H9 (cell line): ENCODE results near the gene HMCN1. TPM values are rescaled to one million over a fixed set of nuclear protein-coding genes. Genes with fewer than 3 reads are reported as not detected.

Experiments
- DNase-seq: peaks from one replicate; pipeline ENCODE4 v3.0.0-alpha.2; 2017
- H2AFZ ChIP-seq: one replicate; pipeline ENCODE4 v1.6.1; 2013; ENCODE audit warnings: mild to moderate bottlenecking, low read length, control low read depth, moderate library complexity
- H2AK5ac ChIP-seq: 2 replicates; pipeline ENCODE4 v1.6.1; 2013; ENCODE audit warnings: low read length, control low read depth, mixed read lengths; ENCODE audit not compliant: insufficient read length
- H2BK120ac ChIP-seq: one replicate; pipeline ENCODE4 v1.6.1; 2013; ENCODE audit warnings: low read depth, mild to moderate bottlenecking, low read length, control low read depth, inconsistent platforms; ENCODE audit not compliant: poor library complexity, severe bottlenecking
- H2BK12ac ChIP-seq: 2 replicates; pipeline ENCODE4 v1.6.1; 2013; ENCODE audit warnings: low read length, control low read depth, mixed read lengths, low read depth; ENCODE audit not compliant: insufficient read length
- H2BK15ac ChIP-seq: 2 replicates; pipeline ENCODE4 v1.6.1; 2013; ENCODE audit warnings: low read depth, low read length, control low read depth
- H2BK20ac ChIP-seq: one replicate; pipeline ENCODE4 v1.6.1; 2013; ENCODE audit warnings: low read depth, mild to moderate bottlenecking, low read length, control low read depth, inconsistent platforms; ENCODE audit not compliant: poor library complexity, severe bottlenecking
- H2BK5ac ChIP-seq: 2 replicates; pipeline ENCODE4 v1.6.1; 2013; ENCODE audit warnings: low read length, control low read depth, mixed read lengths; ENCODE audit not compliant: insufficient read length
- H3K14ac ChIP-seq: 2 replicates; pipeline ENCODE4 v1.6.1; 2013; ENCODE audit warnings: low read length, control low read depth; ENCODE audit not compliant: insufficient read depth
- H3K18ac ChIP-seq: 2 replicates; pipeline ENCODE4 v1.6.1; 2013; ENCODE audit warnings: low read depth, mild to moderate bottlenecking, mixed read lengths, low read length, control low read depth; ENCODE audit not compliant: insufficient read length
- H3K23ac ChIP-seq: 2 replicates; pipeline ENCODE4 v1.6.1; 2013; ENCODE audit warnings: low read length, control low read depth, mixed read lengths, low read depth; ENCODE audit not compliant: insufficient read length
- H3K23me2 ChIP-seq: 2 replicates; pipeline ENCODE4 v1.6.1; 2013; ENCODE audit warnings: low read depth, mild to moderate bottlenecking, mixed read lengths, low read length, control low read depth; ENCODE audit not compliant: insufficient read length, poor library complexity, severe bottlenecking
- H3K27ac ChIP-seq: 2 replicates; pipeline ENCODE4 v1.5.1; 2013; ENCODE audit warnings: low read length, control low read depth, mixed read lengths, low read depth; ENCODE audit not compliant: insufficient read length
- H3K27me3 ChIP-seq: 2 replicates; pipeline ENCODE4 v1.6.1; 2013; ENCODE audit warnings: low read length, control low read depth, inconsistent platforms; ENCODE audit not compliant: insufficient read depth
- H3K4ac ChIP-seq: 2 replicates; pipeline ENCODE4 v1.6.1; 2013; ENCODE audit warnings: low read depth, mild to moderate bottlenecking, control low read depth, inconsistent platforms, low read length, moderate library complexity
- H3K4me1 ChIP-seq: 2 replicates; pipeline ENCODE4 v1.6.1; 2013; ENCODE audit warnings: low read length, control low read depth, inconsistent platforms; ENCODE audit not compliant: insufficient read depth
- H3K4me2 ChIP-seq: 2 replicates; pipeline ENCODE4 v1.6.1; 2013; ENCODE audit warnings: low read length, control low read depth, mixed read lengths; ENCODE audit not compliant: insufficient read length, insufficient read depth
- H3K56ac ChIP-seq: 2 replicates; pipeline ENCODE4 v1.6.1; 2013; ENCODE audit warnings: low read depth, mild to moderate bottlenecking, mixed read lengths, low read length, control low read depth; ENCODE audit not compliant: insufficient read length
- H3K79me1 ChIP-seq: 2 replicates; pipeline ENCODE4 v1.6.1; 2013; ENCODE audit warnings: low read depth, mild to moderate bottlenecking, moderate library complexity, low read length, control low read depth, inconsistent platforms; ENCODE audit not compliant: insufficient read depth, poor library complexity, severe bottlenecking
- H3K79me2 ChIP-seq: 2 replicates; pipeline ENCODE4 v1.6.1; 2013; ENCODE audit warnings: low read length, control low read depth, inconsistent platforms; ENCODE audit not compliant: insufficient read depth
- H3K9ac ChIP-seq: 2 replicates; pipeline ENCODE4 v1.6.1; 2013; ENCODE audit warnings: low read length, control low read depth, mixed read lengths; ENCODE audit not compliant: insufficient read length; ENCODE audit errors: extremely low read depth
- H3K9me3 ChIP-seq: one replicate; pipeline ENCODE4 v1.6.1; 2013; ENCODE audit warnings: low read depth, low read length, inconsistent platforms; ENCODE audit not compliant: control insufficient read depth
- H3T11ph ChIP-seq: one replicate; pipeline ENCODE4 v1.6.1; 2013; ENCODE audit warnings: mild to moderate bottlenecking, low read length, control low read depth, inconsistent platforms
- H4K20me1 ChIP-seq: one replicate; pipeline ENCODE4 v1.6.1; 2013; ENCODE audit not compliant: control insufficient read depth, insufficient read length, insufficient read depth
- H4K5ac ChIP-seq: 2 replicates; pipeline ENCODE4 v1.6.1; 2013; ENCODE audit warnings: low read depth, mild to moderate bottlenecking, mixed read lengths, low read length, control low read depth; ENCODE audit not compliant: insufficient read length
- H4K8ac ChIP-seq: replicated peaks from 2 replicates; pipeline ENCODE4 v1.6.1; 2013; ENCODE audit warnings: low read length, control low read depth, mixed read lengths, low read depth; ENCODE audit not compliant: insufficient read length
- H4K91ac ChIP-seq: 2 replicates; pipeline ENCODE4 v1.6.1; 2013; ENCODE audit warnings: low read depth, mild to moderate bottlenecking, moderate library complexity, mixed read lengths, low read length, control low read depth; ENCODE audit not compliant: insufficient read length
- H3K27ac Mint-ChIP-seq, 3 experiments: 2 replicates in 2 of 3; 3 replicates in 1 of 3; pipeline ENCODE4 v1.8.0; 2020 to 2021; ENCODE audit warnings: mixed read lengths in 3 of 3, mild to moderate bottlenecking in 1 of 3, moderate library complexity in 1 of 3
- H3K27me3 Mint-ChIP-seq: 2 replicates; pipeline ENCODE4 v1.8.0; 2021; ENCODE audit warnings: low read depth, mild to moderate bottlenecking, moderate library complexity, mixed read lengths
- H3K36me3 Mint-ChIP-seq, 3 experiments: 2 replicates in 2 of 3; 3 replicates in 1 of 3; pipeline ENCODE4 v1.8.0; 2020 to 2021; ENCODE audit warnings: low read depth in 3 of 3, mixed read lengths in 3 of 3; ENCODE audit not compliant: insufficient read depth in 1 of 3
- H3K4me1 Mint-ChIP-seq, 2 experiments: 2 replicates each; pipeline ENCODE4 v1.8.0; 2020; ENCODE audit warnings: mixed read lengths in 2 of 2
- H3K4me3 Mint-ChIP-seq, 2 experiments: 2 replicates in 1 of 2; 3 replicates in 1 of 2; pipeline ENCODE4 v1.8.0; 2020 to 2021; ENCODE audit warnings: mild to moderate bottlenecking in 2 of 2, mixed read lengths in 2 of 2, moderate library complexity in 1 of 2
- H3K9me3 Mint-ChIP-seq, 2 experiments: 2 replicates in 1 of 2; 3 replicates in 1 of 2; pipeline ENCODE4 v1.8.0; 2020; ENCODE audit warnings: mild to moderate bottlenecking in 2 of 2, mixed read lengths in 2 of 2, moderate library complexity in 1 of 2
- CTCF ChIP-seq: fragments of 200-600 bp; sonication (generic); conservative IDR thresholded peaks from 3 replicates; pipeline ENCODE4 v1.8.0; 2021; ENCODE audit warnings: antibody characterized with exemption, mild to moderate bottlenecking
- WGBS: extraction: QIAGEN DNeasy Blood & Tissue Kit; methylation state at CpG from one replicate; pipeline ENCODE4 v1.1.7; 2013; ENCODE audit warnings: missing lambda C conversion rate, low lambda C conversion rate, mixed read lengths; ENCODE audit not compliant: insufficient read length; ENCODE audit errors: extremely low coverage; 5-methylcytosine and 5-hydroxymethylcytosine counted together
- total RNA-seq: library from RNA; stranded (reverse); gene quantifications from 2 replicates; pipeline ENCODE4 v1.2.1, GENCODE V29; 2021

Gene HMCN1
- total RNA-seq, 1 experiment from 2014 or later, result 3.3 TPM

- H4K91ac ChIP-seq, result no peak overlapping the region
- no peak overlapping the region for H3T11ph ChIP-seq
- no peaks in the 10 kb centered on the region for H3K4me1 ChIP-seq
- H3K36me3 Mint-ChIP-seq, result no peaks in the 10 kb centered on the region
- H3K18ac ChIP-seq, result no peak overlapping the region
- no peak overlapping the region for H2BK20ac ChIP-seq
- no peak overlapping the region for H3K23ac ChIP-seq
- H4K20me1 ChIP-seq, result no peaks in the 10 kb centered on the region
- no peaks in the 10 kb centered on the region for H3K9me3 ChIP-seq
- no peak for DNase-seq
- H2AK5ac ChIP-seq, result no peak overlapping the region
- no peak overlapping the region for H3K27ac ChIP-seq
- H3K9me3 Mint-ChIP-seq, result no peaks in the 10 kb centered on the region
- no peak overlapping the region for H3K56ac ChIP-seq
- no peak overlapping the region for H3K4me3 Mint-ChIP-seq
- H3K4me1 Mint-ChIP-seq, result no peaks in the 10 kb centered on the region
- no peak overlapping the region for H4K5ac ChIP-seq
- TF ChIP-seq CTCF, result no peak
- no peak overlapping the region for H3K4ac ChIP-seq
- H2BK120ac ChIP-seq, result no peak overlapping the region
- no peaks in the 10 kb centered on the region for H3K79me2 ChIP-seq
- H3K79me1 ChIP-seq, result no peaks in the 10 kb centered on the region
- H3K27ac Mint-ChIP-seq, result no peak overlapping the region
- H3K9ac ChIP-seq, result no peak overlapping the region
- H2AFZ ChIP-seq, result no peak overlapping the region
- H3K14ac ChIP-seq, result no peak overlapping the region
- no peaks in the 10 kb centered on the region for H3K27me3 Mint-ChIP-seq
- H2BK15ac ChIP-seq, result no peak overlapping the region
- H3K23me2 ChIP-seq, result no peaks in the 10 kb centered on the region
- no peak overlapping the region for H2BK12ac ChIP-seq
- no peaks in the 10 kb centered on the region for H3K27me3 ChIP-seq
- WGBS, result no CpG with 5 or more reads among the region's 1 CpG
- H4K8ac ChIP-seq, result no peak overlapping the region
- H3K4me2 ChIP-seq, result no peak overlapping the region
- no peak overlapping the region for H2BK5ac ChIP-seq
Observed at GRCh38 chr1:186104459-186104858, 370.3 kb downstream of the HMCN1 start.
